Measurements from ENCODE around the gene APLP2. TPM values are rescaled to one million over a fixed set of nuclear protein-coding genes. Genes with fewer than 3 reads are reported as not detected.

The APLP2 gene
- total RNA-seq, 1 donor from 2014 or later = 214 TPM

GRCh38 chr11:130054966-130055365, 14.7 kb upstream of the APLP2 start:
- ATAC-seq = no peak

GRCh38 chr11:130055617-130056016, 14.1 kb upstream of the APLP2 start:
- no peak for DNase-seq (ENCODE audit: low spot score)
- ATAC-seq = no peak

More at GRCh38 chr11:130054966-130055365, 14.7 kb upstream of the APLP2 start:
- no peak for DNase-seq (ENCODE audit: low spot score)

GRCh38 chr11:130061017-130061416, 8.7 kb upstream of the APLP2 start:
- DNase-seq (ENCODE audit: low spot score) = no peak
- ATAC-seq = no peak

GRCh38 chr11:130062026-130062425, 7.7 kb upstream of the APLP2 start:
- ATAC-seq = no peak
- DNase-seq (ENCODE audit: low spot score) = no peak

- no peak for DNase-seq (ENCODE audit: low spot score)
- no peak for ATAC-seq
Observed at GRCh38 chr11:130063451-130063850, 6.2 kb upstream of the APLP2 start.

- ATAC-seq = no peak
- no peak for DNase-seq (ENCODE audit: low spot score)
Observed at GRCh38 chr11:130064596-130064995, 5.1 kb upstream of the APLP2 start.

- ATAC-seq (no peak), DNase-seq (ENCODE audit: low spot score) (no peak)
Observed at GRCh38 chr11:130066338-130066737, 3.4 kb upstream of the APLP2 start.

- DNase-seq (ENCODE audit: low spot score) (no peak), ATAC-seq (peak; percentile 29)
Observed at GRCh38 chr11:130068546-130068985, 1.1 kb upstream of the APLP2 start.

- ATAC-seq = peak; percentile 78
Observed at GRCh38 chr11:130068986-130069658, 572 bp upstream of the APLP2 start.

GRCh38 chr11:130070109-130070845, 583 bp downstream of the APLP2 start:
- DNase-seq (ENCODE audit: low spot score) = peak; percentile 68
- ATAC-seq = peak; percentile 15

More at GRCh38 chr11:130068986-130069658, 572 bp upstream of the APLP2 start:
- peak; percentile 87 for DNase-seq (ENCODE audit: low spot score)

GRCh38 chr11:130070846-130071200, 1.1 kb downstream of the APLP2 start:
- no peak for DNase-seq (ENCODE audit: low spot score)
- no peak for ATAC-seq

GRCh38 chr11:130071211-130071712, 1.6 kb downstream of the APLP2 start:
- no peak for ATAC-seq
- no peak for DNase-seq (ENCODE audit: low spot score)

GRCh38 chr11:130074736-130075135, 5.0 kb downstream of the APLP2 start:
- DNase-seq (ENCODE audit: low spot score) (no peak), ATAC-seq (no peak)

GRCh38 chr11:130076778-130077481, 7.2 kb downstream of the APLP2 start:
- ATAC-seq (peak; percentile 28), DNase-seq (ENCODE audit: low spot score) (no peak)

- ATAC-seq (no peak), DNase-seq (ENCODE audit: low spot score) (no peak)
Observed at GRCh38 chr11:130077671-130078070, 8.0 kb downstream of the APLP2 start.

GRCh38 chr11:130078080-130078479, 8.4 kb downstream of the APLP2 start:
- ATAC-seq (no peak), DNase-seq (ENCODE audit: low spot score) (no peak)

GRCh38 chr11:130085671-130086290, 16.1 kb downstream of the APLP2 start:
- ATAC-seq = no peak
- DNase-seq (ENCODE audit: low spot score) = no peak

- ATAC-seq = peak; percentile 73
Observed at GRCh38 chr11:130086669-130087068, 17.0 kb downstream of the APLP2 start.

GRCh38 chr11:130087294-130087926, 17.7 kb downstream of the APLP2 start:
- peak; percentile 84 for ATAC-seq
- no peak for DNase-seq (ENCODE audit: low spot score)

More at GRCh38 chr11:130086669-130087068, 17.0 kb downstream of the APLP2 start:
- DNase-seq (ENCODE audit: low spot score) = no peak

GRCh38 chr11:130088217-130088616, 18.5 kb downstream of the APLP2 start:
- no peak for DNase-seq (ENCODE audit: low spot score)
- ATAC-seq = no peak

All from left lobe of liver (tissue), 2 donors.